H7 (cell line): ENCODE measurements around the gene NODAL. TPM values are rescaled to one million over a fixed set of nuclear protein-coding genes. Genes with fewer than 3 reads are reported as not detected.
A peak's percentile ranks its signal among the peaks of the same experiment; 100 is the strongest.

Experiments used
- DNase-seq: peaks from one replicate; pipeline ENCODE4 v3.0.0; 2012
- H3K27me3 ChIP-seq: 2 replicates; pipeline ENCODE4 v1.6.0; 2011; ENCODE audit warnings: mild to moderate bottlenecking, low read length; ENCODE audit not compliant: control insufficient read depth, insufficient read depth
- H3K36me3 ChIP-seq: replicated peaks from 2 replicates; pipeline ENCODE4 v1.5.1; 2011; ENCODE audit warnings: low read length; ENCODE audit not compliant: control insufficient read depth, insufficient read depth
- H3K4me3 ChIP-seq: 2 replicates; pipeline ENCODE4 v1.5.1; 2011; ENCODE audit warnings: low read depth, mild to moderate bottlenecking, control low read depth, low read length, moderate library complexity; ENCODE audit not compliant: insufficient read depth
- total RNA-seq: library from RNA; depleted of rRNA; stranded (reverse); fragments of >200 nt; shearing (Covaris generic); gene quantifications from 2 replicates; pipeline ENCODE4 v1.2.3, GENCODE V29; 2014

NODAL gene
- total RNA-seq, 1 experiment from 2014 or later: 252 TPM

DNA sequence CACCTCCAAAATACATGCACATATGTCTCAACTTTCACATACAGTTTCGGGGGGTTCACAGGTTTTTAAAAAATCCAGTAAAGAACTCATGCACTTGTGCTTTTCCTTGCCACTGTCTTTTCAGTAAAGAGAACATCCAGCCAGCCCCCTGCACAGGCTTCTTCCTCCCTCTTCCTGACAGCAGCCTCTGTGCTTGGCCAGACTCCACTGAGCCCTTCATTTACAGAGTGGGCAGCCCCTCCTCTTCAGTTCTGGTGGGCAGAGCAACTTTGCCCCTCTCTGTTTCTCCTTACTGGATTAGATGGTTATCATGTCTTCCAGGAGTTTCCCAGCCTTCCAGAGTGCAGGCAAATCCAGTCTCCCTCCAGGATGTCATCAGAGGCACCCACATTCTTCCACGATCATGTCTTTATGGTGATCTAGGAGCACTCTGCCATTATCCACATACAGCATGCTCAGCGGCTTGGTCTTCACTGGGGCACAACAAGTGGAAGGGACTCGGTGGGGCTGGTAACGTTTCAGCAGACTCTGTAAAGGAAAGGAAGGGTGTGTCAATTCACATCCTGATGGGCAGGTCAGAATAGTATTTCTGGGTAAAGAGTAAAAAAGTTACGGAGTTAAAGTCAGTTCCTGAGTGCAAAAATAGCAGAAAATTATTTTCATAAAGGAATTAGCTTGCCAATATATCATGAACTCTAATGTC lies 8.8 kb downstream of the NODAL start:
- Histone ChIP-seq H3K36me3 (peaks cover 28% of the 10 kb centered on the region), H3K27me3 (no peaks in the 10 kb centered on the region), H3K4me3 (no peak overlapping the region)
- no peak for DNase-seq

DNA sequence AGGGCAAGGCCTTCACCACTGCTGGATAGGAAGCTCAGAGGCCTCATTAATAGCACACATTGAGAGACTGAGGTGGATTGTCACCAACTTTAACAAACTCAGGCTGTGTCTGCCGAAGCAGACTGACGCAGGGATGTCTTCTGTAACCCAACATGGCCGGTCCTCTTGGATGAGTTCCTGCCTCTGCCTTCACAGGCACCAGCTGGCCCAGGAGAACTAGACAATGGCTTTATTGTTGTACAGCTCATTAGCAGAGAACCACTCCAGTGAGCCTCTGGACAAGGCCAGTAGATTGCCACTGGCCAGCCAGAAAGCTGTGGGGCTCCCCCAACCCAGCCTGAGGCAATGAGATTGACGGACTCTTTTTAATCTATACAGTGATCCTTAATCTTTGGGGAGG lies 9.4 kb downstream of the NODAL start:
- Histone ChIP-seq H3K36me3 (peaks cover 28% of the 10 kb centered on the region), H3K27me3 (no peaks in the 10 kb centered on the region), H3K4me3 (no peak overlapping the region)
- no peak for DNase-seq

DNA sequence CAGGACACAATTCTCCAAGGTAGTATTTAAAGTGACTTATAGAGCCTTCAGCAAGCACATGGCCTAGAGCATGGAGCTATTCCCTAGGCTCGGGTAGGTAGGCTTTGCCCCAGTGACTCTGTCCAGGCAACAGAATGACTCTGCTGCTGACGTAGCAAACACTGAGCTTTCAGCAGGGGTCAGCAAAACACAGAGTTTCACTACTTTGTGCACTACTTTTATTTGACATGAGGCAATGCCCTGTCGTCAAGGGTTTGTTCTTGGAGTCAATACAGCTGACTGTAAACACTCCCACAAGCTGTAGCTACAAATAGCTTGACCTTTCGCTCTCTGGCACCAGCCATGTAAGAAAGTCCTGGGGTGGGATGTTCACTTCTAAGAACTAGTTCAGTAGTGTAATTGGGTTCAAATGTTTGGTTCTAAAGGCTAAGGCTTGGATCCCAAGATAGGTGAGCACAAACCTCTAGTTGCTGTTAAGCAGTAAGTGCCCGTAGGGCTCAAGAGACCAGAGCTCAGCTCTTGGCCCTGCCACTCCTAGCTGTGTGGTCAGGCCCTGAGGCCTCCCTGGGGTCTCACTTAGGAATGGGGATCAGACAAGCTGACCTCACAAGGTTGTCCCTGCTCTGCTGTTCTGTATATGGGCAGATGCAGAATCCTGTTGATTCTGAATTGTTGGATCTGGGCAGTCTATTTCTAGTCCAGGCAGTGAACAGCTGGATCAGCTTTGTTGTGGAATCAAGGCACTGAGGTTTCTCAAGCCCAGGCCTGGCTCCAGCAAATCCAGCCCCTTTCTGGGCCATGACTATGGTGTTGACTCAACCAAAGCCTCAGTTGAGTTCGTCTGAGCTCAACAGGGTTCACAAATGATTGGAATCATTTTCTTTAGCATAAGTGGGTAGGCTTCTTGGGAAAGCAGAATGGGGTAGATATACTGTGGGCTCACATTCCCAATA lies 10.7 kb downstream of the NODAL start:
- Histone ChIP-seq H3K27me3 (no peaks in the 10 kb centered on the region), H3K4me3 (no peak overlapping the region), H3K36me3 (peaks cover 26% of the 10 kb centered on the region)
- peak; percentile 46 for DNase-seq

DNA sequence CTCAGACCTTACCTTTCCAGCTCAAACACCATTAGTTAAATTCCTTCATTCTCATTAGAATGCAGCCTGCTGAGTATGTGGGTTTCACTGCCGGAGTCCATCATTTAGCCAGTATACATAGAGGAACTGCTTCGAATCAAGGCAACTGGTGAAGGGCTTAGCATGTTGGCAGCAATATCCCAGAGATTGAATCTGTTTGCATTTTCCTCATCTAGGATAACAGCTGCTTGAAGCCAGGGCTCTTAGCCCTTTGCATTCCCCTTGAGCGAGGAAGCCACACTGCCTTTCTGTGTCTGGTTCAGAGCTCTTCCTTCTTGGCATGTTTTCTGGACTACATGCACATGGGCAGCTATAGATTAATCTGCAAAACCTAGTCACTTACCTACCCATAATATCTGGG lies 14.7 kb downstream of the NODAL start:
- no peaks in the 10 kb centered on the region for H3K27me3 ChIP-seq
- H3K36me3 ChIP-seq: peaks cover 32% of the 10 kb centered on the region
- H3K4me3 ChIP-seq: no peak overlapping the region
- DNase-seq: no peak

DNA sequence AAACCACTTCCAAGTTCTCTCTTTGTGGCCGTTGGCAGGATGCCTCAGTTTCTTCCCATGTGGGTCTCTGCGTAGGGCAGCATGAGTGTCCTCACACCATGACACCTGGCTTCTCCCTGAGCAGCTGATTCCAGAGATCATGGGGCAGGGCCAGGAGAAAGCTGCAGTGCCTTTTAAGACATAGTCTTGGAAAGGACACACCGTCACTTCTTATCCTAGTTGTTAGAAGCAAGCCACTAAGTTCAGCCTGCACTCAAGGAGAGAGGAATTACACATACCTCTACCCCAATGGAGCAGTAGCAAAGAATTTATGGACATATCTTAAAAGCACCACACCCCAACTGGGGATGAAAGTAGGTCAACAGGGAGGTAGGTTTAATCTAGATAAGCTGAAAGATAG lies 16.4 kb downstream of the NODAL start:
- DNase-seq: no peak
- Histone ChIP-seq H3K36me3 (peaks cover 34% of the 10 kb centered on the region), H3K27me3 (no peaks in the 10 kb centered on the region), H3K4me3 (no peak overlapping the region)

DNA sequence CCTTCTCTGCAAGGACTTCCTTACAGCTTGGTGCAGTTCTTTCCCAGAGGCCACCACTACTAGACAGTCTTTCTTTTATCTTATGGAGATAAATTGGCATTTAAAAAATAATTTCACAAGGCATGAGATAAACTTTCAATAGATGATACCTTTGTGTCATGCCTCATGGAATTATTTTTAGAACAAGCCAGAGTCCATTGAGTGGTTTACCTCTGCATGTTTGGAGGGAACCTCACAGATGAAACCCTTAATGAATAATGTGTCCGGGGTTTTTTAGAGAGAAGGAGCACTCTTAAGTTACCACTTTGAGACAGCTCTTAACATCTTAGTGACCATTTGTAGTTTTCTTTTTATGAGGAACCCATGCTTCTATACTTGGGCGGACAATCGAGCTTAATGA lies 17.2 kb downstream of the NODAL start:
- Histone ChIP-seq H3K27me3 (no peaks in the 10 kb centered on the region), H3K4me3 (no peak overlapping the region), H3K36me3 (peaks cover 33% of the 10 kb centered on the region)
- no peak for DNase-seq

DNA sequence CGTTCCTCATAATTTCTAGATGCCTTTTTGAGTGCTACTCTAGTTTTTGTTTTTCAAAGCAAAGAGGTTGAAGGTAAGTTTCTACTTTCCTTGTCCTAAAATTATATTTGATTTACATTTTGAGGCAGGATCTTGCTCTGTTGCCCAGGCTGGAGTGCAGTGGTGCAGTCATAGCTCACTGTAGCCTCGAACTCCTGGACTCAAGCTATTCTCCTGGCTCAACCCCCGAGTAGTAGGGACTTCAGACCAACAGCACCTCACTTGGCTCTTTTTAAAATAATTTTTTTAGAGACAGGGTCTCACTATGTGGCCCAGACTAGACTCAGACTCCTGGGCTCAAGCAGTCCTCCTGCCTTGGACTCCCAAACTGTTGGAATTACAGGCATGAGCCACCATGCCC lies 22.8 kb downstream of the NODAL start:
- Histone ChIP-seq H3K4me3 (no peak overlapping the region), H3K27me3 (no peaks in the 10 kb centered on the region), H3K36me3 (peaks cover 16% of the 10 kb centered on the region)
- DNase-seq: no peak

DNA sequence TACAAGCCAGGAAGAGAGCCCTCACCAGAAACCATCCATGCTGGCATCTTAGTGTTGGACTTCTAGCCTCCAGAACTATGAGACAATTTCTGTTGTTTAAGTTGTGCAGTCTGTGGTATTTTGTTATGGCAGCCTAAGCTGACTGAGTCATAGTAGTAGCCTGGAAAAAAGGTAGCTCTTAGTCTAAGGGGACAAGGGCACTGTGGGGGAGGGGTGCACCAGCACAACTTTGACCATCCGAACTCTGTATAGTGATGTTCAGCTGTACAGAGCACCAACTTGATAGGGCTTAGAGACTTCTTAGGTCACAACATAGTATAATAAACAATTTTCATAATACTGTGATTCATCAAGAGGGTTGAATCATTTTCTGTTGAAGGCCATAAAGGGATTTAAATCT lies 23.3 kb downstream of the NODAL start:
- Histone ChIP-seq H3K27me3 (no peaks in the 10 kb centered on the region), H3K36me3 (peaks cover 15% of the 10 kb centered on the region), H3K4me3 (no peak overlapping the region)
- DNase-seq: no peak

DNA sequence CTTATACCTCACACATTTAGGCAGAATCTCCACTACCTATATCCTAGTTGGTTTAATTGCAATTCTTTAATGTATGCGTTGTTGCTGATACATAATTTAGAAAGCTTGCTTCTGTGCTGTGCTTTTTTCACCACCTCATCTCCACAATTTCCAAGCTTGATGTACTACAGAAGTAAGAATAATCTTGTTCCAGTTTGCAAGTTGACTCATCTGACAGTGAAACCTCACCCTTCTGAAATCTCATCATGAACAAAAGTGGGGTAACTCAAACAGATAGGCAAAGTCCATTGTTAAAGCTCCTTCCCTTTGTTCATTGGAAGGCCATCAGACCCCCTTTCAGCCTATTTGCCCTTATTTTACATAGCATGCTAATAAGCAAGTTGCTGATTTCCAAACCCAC lies 23.9 kb downstream of the NODAL start:
- Histone ChIP-seq H3K27me3 (no peaks in the 10 kb centered on the region), H3K36me3 (peaks cover 12% of the 10 kb centered on the region), H3K4me3 (no peak overlapping the region)
- DNase-seq: no peak

DNA sequence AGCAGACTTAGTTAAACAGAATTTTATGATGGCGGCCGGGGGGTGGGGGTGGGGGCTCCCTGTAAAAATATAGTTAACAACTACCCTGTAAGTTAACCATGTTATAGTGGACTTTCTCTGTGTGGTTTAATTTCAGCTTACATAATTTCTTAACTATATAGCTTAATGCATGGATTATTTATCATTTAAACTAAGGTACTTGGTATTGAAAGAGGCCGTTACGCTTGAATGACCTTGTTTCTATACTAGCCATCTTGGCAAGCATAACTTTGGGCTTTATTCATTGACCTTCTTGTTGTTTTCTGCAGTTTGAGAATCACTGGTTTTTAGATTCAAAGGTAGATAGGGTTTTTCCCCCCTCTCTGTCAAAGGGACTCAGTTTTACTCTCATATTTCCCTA lies 29.1 kb downstream of the NODAL start:
- Histone ChIP-seq H3K27me3 (no peaks in the 10 kb centered on the region), H3K36me3 (no peaks in the 10 kb centered on the region), H3K4me3 (no peak overlapping the region)
- no peak for DNase-seq

DNA sequence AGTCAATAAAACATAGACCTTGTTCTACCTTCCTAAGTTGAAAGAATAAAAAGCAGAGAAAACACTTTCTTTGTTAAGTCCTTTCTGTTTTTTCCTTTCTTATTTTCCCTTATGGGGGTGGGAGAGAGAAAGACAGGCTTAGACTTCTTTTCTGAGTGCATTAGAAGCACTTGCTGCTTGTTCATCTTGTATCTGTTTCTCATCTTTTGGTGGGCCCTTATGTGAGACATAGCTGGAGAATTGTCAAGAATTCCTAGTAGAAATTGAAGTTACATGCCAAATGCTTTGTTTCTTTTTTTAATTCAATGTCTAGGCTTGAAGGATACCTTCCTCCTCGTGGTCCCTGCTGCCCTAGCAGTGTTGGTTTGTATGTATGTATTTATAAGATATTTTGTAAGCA lies 30.9 kb downstream of the NODAL start:
- Histone ChIP-seq H3K27me3 (no peaks in the 10 kb centered on the region), H3K36me3 (no peaks in the 10 kb centered on the region; the same call in 1 of the 2 replicates)
- DNase-seq: no peak

DNA sequence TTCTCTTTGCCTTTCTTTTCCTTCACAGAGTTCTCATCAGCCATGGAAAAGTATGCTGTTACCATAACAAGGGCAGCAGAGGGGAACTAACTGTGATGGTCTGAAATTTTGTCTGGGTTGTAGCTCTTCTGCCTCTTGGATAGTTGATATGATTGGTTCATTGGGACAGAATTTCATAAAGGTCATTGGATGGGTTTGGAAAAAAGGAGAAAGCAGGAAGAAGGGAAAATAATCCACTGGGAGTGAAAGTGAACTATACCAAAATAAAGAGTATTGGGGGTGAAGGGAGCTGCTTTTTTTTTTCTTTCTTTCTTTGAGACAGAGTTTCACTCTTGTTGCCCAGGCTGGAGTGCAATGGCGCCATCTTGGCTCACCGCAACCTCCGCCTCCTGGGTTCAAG lies 31.7 kb downstream of the NODAL start:
- H3K4me3 ChIP-seq: no peak overlapping the region
- no peak for DNase-seq
- no peaks in the 10 kb centered on the region; the same call in 1 of the 2 replicates for H3K36me3 ChIP-seq
- H3K27me3 ChIP-seq: no peaks in the 10 kb centered on the region

More for the DNA sequence above, 30.9 kb downstream of the NODAL start:
- H3K4me3 ChIP-seq: no peak overlapping the region

DNA sequence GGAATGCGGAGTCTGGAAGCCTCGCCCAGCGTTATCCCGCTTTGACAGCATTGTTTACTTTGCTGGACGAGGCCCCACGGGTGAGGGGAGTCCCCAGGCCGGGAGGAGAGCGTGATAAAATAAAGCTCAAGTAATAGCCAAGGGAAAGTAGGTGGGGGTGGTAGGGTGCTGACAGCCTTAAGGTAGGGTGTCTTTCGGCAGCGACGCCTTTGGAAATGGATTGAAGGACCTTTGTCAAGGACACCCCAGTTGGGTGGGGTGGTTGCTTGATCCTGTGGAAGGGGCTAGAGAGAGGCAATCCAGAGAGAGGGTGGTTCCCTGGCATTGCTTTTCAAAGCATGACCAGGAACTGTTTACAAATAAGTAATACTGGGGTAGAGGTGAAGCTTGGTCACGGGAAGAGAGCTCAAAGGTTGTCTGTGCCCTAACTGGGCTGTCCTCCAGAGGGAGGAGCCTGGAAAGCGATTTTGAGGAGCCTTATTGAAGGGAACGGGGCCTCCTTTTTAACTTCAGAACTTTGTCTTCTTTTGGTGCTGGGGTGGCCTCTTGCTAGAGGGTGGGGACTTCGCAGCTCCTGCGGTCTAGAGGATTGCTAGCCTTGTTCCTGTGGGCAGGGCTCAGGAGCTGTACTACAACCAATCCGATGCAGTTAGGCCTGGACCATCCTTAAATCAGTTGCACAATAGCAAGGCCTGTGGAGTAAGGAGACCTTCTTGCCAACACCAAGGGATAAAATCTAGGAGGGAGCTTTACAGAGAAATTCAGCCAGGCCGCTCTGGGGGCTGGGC lies 36.2 kb downstream of the NODAL start:
- no peaks in the 10 kb centered on the region for H3K27me3 ChIP-seq
- H3K36me3 ChIP-seq: no peaks in the 10 kb centered on the region; the same call in 1 of the 2 replicates
- peak; percentile 46 for DNase-seq
- peak overlapping the region; percentile 96 for H3K4me3 ChIP-seq

DNA sequence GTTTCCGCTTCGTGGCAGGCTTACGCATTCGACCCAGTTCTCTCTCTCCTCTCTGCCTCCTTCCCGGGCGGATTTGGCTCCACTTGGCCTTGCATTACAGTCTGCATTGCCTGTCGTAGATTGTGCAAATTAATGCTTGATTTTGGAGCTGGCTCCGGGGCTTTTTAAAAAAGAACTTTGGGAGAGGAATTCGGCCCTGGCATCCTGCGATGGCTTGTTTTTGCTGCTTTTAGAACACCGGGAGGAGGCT lies 36.8 kb downstream of the NODAL start:
- H3K36me3 ChIP-seq: no peaks in the 10 kb centered on the region; the same call in 1 of the 2 replicates
- H3K4me3 ChIP-seq: peak overlapping the region; percentile 96
- no peaks in the 10 kb centered on the region for H3K27me3 ChIP-seq
- DNase-seq: no peak
